HAP-1 (cell line): ENCODE data around the gene CUX1.

Experiments used
- DNase-seq, 2 experiments: peaks; one replicate each; pipeline ENCODE4 v3.0.0-alpha.2; 2016 to 2020; ENCODE audit warnings: low spot score in 2 of 2
- H3K27me3 ChIP-seq: fragments of 250-450 bp; sonication (Bioruptor Pico); 2 replicates; pipeline ENCODE4 v1.5.1; 2020; ENCODE audit warnings: low read depth, mild to moderate bottlenecking, moderate library complexity
- H3K36me3 ChIP-seq: fragments of 250-450 bp; sonication (Bioruptor Pico); replicated peaks from 2 replicates; pipeline ENCODE4 v1.5.1; 2020; ENCODE audit warnings: mild to moderate bottlenecking
- H3K4me1 ChIP-seq: fragments of 250-450 bp; sonication (Bioruptor Pico); 2 replicates; pipeline ENCODE4 v1.5.1; 2020; ENCODE audit warnings: mild to moderate bottlenecking
- H3K4me3 ChIP-seq: fragments of 250-450 bp; sonication (Bioruptor Pico); 2 replicates; pipeline ENCODE4 v1.5.1; 2020; ENCODE audit warnings: mild to moderate bottlenecking, moderate library complexity
- H3K9me3 ChIP-seq: fragments of 250-450 bp; sonication (Bioruptor Pico); 2 replicates; pipeline ENCODE4 v1.5.1; 2020; ENCODE audit warnings: mild to moderate bottlenecking, moderate library complexity
- in situ Hi-C: fragments of 300-500 bp; cut with MboI; formaldehyde crosslinking; loops from 3 replicates; pipeline ENCODE4 v1.14.3; 2020; ENCODE audit warnings: low sequenced_read_pairs, inconsistent platforms, mixed read lengths

The CUX1 gene

GRCh38 chr7:102101926-102102325 is 284.5 kb downstream of the CUX1 start:
- in situ Hi-C loops, result no loop called here
- no peaks in the 10 kb centered on the region for H3K9me3 ChIP-seq
- H3K4me1 ChIP-seq, result peaks cover 13% of the 10 kb centered on the region
- H3K36me3 ChIP-seq, result peaks cover 16% of the 10 kb centered on the region
- DNase-seq, result no peak
- no peak overlapping the region for H3K4me3 ChIP-seq
- no peaks in the 10 kb centered on the region for H3K27me3 ChIP-seq

DNA sequence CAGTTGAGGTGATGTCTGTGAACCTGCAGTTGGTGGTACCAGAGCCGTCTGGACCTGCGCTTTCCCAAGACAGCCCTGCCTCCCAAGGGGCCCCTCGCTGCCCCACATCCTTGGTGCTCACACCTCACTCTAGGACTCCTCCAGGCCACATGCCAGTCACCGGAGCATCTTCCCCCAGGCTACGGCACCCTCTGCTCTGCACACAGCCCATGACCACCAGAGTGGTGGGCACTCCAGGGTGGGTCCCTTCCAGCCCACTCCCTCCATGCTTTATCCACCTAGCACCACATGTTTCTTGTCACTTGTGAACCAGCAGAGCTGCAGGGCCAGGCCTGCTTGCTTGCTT is 285.6 kb downstream of the CUX1 start:
- Histone ChIP-seq H3K9me3 (no peaks in the 10 kb centered on the region), H3K4me1 (peaks cover 3% of the 10 kb centered on the region), H3K27me3 (no peaks in the 10 kb centered on the region), H3K36me3 (peaks cover 16% of the 10 kb centered on the region), H3K4me3 (no peak overlapping the region)
- no peak for DNase-seq
- in situ Hi-C loops, result no loop called here

DNA sequence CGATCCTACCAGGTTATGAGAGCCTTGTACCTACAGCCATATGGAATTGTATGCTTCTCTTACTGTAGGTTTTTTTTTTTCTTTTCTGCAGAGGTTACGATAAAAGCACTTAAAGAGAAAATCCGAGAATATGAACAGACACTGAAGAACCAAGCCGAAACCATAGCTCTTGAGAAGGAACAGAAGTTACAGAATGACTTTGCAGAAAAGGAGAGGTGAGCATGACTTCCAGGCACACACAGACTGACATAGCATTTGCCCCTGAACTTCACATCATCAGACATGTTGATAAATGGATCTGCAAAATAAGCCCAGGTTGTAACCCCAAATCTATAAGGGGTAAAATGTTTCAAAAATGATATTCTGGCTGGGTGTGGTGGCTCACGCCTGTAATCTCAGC is 286.8 kb downstream of the CUX1 start:
- H3K27me3 ChIP-seq, result no peaks in the 10 kb centered on the region
- in situ Hi-C loops, result no loop called here
- DNase-seq, result no peak
- no peaks in the 10 kb centered on the region for H3K9me3 ChIP-seq
- peaks cover 12% of the 10 kb centered on the region for H3K36me3 ChIP-seq
- no peaks in the 10 kb centered on the region for H3K4me1 ChIP-seq
- H3K4me3 ChIP-seq, result no peak overlapping the region

GRCh38 chr7:102106625-102107024 is 289.2 kb downstream of the CUX1 start:
- no peak overlapping the region for H3K4me3 ChIP-seq
- no peak for DNase-seq
- no peaks in the 10 kb centered on the region for H3K27me3 ChIP-seq
- H3K4me1 ChIP-seq, result peaks cover 9% of the 10 kb centered on the region
- H3K9me3 ChIP-seq, result no peaks in the 10 kb centered on the region
- H3K36me3 ChIP-seq, result peaks cover 12% of the 10 kb centered on the region
- in situ Hi-C loops, result no loop called here

- Histone ChIP-seq H3K36me3 (peaks cover 14% of the 10 kb centered on the region), H3K27me3 (no peaks in the 10 kb centered on the region), H3K9me3 (no peaks in the 10 kb centered on the region), H3K4me3 (no peak overlapping the region), H3K4me1 (peaks cover 9% of the 10 kb centered on the region)
- DNase-seq, result no peak
- in situ Hi-C loops, result no loop called here
These were observed 290.2 kb downstream of the CUX1 start for GRCh38 chr7:102107474-102108104.

- Histone ChIP-seq H3K27me3 (no peaks in the 10 kb centered on the region), H3K36me3 (peaks cover 21% of the 10 kb centered on the region), H3K4me3 (no peak overlapping the region), H3K9me3 (no peaks in the 10 kb centered on the region), H3K4me1 (peaks cover 9% of the 10 kb centered on the region)
- in situ Hi-C loops, result no loop called here
- peak in 1 of 2 experiments; percentile 46 for DNase-seq
These were observed 293.9 kb downstream of the CUX1 start for GRCh38 chr7:102111061-102112041.

DNA sequence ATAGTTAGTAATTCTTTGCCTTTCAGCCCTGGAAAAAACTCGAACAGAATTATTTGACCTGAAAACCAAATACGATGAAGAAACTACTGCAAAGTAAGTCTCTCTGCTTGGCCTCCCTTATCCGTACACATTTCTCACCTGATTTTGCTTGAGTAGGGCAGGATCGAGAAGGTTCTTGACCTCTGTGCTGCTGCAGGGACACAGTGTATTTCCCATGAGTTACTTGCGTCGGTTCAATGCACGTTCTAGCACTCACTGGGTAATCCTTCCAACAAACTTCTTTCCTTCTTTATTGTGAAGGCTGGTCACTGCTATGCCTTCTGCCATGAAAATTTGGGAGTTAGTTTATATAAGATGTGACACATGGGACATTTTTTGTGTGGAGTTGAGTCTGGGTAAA is 297.8 kb downstream of the CUX1 start:
- no peak for DNase-seq
- in situ Hi-C loops, result no loop called here
- peaks cover 9% of the 10 kb centered on the region for H3K4me1 ChIP-seq
- no peaks in the 10 kb centered on the region for H3K27me3 ChIP-seq
- H3K9me3 ChIP-seq, result no peaks in the 10 kb centered on the region
- no peak overlapping the region for H3K4me3 ChIP-seq
- peaks cover 27% of the 10 kb centered on the region for H3K36me3 ChIP-seq

DNA sequence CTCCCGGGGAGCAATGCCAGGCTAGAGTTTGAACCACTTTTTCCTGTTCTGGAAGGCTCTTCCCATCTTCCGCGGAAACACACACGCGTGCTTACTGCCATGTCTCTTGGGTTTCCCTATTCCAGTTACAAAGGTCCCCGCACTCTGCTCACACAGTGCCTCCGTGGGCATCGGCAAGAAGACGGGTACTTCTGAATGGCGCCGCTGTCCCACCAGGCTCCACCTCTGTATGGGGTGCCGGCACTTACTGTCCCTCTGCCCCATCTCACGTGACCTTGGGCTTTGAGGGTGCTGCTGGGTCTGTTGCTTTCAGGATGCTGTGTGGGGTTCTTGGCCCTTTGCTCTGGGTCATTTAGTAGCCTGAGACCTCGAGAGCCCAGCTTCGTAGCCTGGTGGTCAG is 298.5 kb downstream of the CUX1 start:
- Histone ChIP-seq H3K27me3 (no peaks in the 10 kb centered on the region), H3K36me3 (peaks cover 27% of the 10 kb centered on the region)

GRCh38 chr7:102117743-102118142 is 300.3 kb downstream of the CUX1 start:
- H3K27me3 ChIP-seq, result no peaks in the 10 kb centered on the region
- peaks cover 14% of the 10 kb centered on the region for H3K4me1 ChIP-seq
- peaks cover 24% of the 10 kb centered on the region for H3K36me3 ChIP-seq
- no peak for DNase-seq
- no peaks in the 10 kb centered on the region for H3K9me3 ChIP-seq
- no peak overlapping the region for H3K4me3 ChIP-seq
- in situ Hi-C loops, result no loop called here

More for the DNA sequence above, 298.5 kb downstream of the CUX1 start:
- Histone ChIP-seq H3K4me1 (peaks cover 5% of the 10 kb centered on the region), H3K9me3 (no peaks in the 10 kb centered on the region), H3K4me3 (no peak overlapping the region)
- no peak for DNase-seq
- in situ Hi-C loops, result no loop called here

DNA sequence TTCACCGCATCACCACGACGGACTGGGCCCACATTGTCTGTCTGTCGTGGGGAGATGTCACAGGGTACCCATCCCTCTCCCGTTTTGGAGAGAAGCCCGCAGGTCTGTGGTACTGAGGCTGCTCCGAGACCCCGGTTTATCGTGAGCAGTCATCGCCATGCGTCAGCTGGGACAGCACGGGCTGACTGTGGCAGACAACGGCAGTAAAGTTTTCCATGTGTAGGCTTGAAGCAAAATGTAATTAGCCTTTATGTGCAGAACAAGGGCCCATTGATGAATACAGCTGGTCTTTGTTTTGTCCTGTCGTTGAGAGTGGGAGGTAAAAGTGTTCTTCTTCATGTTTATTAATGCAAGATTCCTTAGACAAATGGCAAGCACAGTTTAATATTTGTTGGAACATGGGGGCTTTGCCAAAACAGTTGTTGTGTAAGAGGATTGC is 301.8 kb downstream of the CUX1 start:
- H3K36me3 ChIP-seq, result peaks cover 20% of the 10 kb centered on the region
- no peak for DNase-seq
- no peaks in the 10 kb centered on the region for H3K27me3 ChIP-seq
- H3K4me3 ChIP-seq, result no peak overlapping the region
- H3K9me3 ChIP-seq, result no peaks in the 10 kb centered on the region
- in situ Hi-C loops, result no loop called here
- H3K4me1 ChIP-seq, result peaks cover 14% of the 10 kb centered on the region

DNA sequence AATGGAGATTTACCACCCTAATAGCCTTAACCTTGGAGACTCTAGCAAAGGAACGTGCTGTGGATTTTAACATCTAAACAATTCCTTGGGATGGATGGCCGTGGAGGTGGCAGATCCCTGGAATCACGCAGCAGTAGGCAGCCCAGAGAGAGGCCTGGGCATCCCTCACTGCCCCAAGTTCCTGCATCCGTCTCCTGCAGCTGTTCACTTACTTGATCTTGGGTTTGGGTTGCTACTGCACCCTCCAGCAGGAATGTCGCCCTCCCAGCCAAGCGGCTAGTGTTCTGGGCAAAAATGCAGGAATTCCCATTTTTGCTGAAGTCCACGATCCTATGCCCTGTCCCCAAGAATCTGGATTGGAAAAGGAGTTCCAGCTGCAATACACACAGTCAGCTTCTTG is 302.5 kb downstream of the CUX1 start:
- no peaks in the 10 kb centered on the region for H3K27me3 ChIP-seq
- H3K36me3 ChIP-seq, result peaks cover 20% of the 10 kb centered on the region
- no peak for DNase-seq
- no peaks in the 10 kb centered on the region for H3K9me3 ChIP-seq
- in situ Hi-C loops, result no loop called here
- no peak overlapping the region for H3K4me3 ChIP-seq
- peaks cover 14% of the 10 kb centered on the region for H3K4me1 ChIP-seq

DNA sequence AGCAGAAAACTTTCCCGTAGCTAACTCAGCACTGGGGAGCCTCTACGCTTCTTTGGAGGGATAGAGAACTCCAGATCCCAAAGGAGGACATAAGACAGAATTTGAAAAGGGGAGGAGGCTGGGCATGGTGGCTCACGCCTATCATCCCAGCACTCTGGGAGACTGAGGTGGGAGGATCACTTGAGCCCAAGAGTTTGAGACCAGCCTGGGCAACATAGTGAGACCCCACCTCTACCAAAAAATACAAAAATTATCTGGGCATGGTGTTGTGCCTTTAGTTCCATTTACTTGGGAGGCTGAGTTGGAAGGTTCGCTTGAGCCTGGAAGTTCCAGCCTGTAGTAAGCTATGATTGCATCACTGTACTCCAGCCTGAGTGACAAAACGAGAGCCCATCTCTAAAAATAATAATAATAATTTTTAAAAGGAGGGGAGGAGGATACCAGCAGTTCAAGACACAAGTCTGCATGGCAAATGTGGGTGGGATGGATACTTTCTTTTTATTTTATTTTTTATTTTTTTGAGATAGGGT is 303.3 kb downstream of the CUX1 start:
- Histone ChIP-seq H3K36me3 (peaks cover 12% of the 10 kb centered on the region), H3K4me3 (no peak overlapping the region), H3K27me3 (no peaks in the 10 kb centered on the region), H3K4me1 (peaks cover 14% of the 10 kb centered on the region), H3K9me3 (no peaks in the 10 kb centered on the region)
- DNase-seq, result no peak
- in situ Hi-C loops, result no loop called here

DNA sequence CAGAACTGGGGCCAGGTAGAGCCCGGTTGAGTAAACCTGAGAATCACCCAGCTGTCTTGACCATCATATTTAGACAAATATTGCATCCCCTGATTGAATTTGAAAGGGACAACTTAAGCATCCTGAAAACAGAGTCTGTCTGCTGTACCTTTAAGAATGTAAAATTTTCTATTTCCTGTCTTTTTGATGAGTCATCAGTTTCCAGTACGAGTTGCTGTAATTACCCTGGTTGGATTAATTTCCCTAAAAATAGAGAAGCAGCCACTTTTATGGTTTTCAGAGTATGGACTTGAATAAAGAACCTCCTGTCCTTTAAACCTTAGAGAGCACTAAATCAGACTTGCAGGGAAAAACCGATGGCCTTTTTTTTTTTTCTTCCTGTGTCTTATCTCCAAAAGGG is 304.6 kb downstream of the CUX1 start:
- Histone ChIP-seq H3K36me3 (no peaks in the 10 kb centered on the region), H3K9me3 (no peaks in the 10 kb centered on the region), H3K4me3 (no peak overlapping the region), H3K4me1 (peaks cover 14% of the 10 kb centered on the region), H3K27me3 (no peaks in the 10 kb centered on the region)
- peak in 1 of 2 experiments; percentile 75 for DNase-seq
- in situ Hi-C loops, result no loop called here

DNA sequence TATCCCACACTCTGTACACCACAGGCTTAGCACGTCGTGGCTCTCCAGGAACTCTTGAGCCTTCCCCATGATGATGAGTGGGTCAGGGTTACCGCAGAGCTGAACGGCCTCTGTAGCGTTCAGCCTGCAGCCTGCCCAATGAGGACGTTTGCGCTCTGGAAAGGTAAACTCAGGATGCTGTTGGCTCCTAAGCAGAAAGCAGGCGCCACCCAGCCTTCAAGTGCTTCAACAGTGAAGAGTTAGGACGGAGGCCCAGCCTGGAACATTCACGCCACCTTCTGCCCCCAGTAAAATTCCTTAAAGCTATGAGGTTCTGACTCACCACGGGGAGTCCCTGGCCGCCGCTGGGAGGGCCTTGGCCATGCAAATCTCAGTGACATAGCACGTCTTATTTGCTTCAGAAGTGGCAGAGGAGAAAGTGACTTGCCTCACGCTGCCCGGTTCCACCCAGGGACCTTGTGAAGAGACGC is 307.7 kb downstream of the CUX1 start:
- H3K4me3 ChIP-seq, result no peak overlapping the region
- peaks cover 14% of the 10 kb centered on the region for H3K4me1 ChIP-seq
- in situ Hi-C loops, result no loop called here
- no peaks in the 10 kb centered on the region for H3K36me3 ChIP-seq
- H3K9me3 ChIP-seq, result no peaks in the 10 kb centered on the region
- DNase-seq, result no peak
- no peaks in the 10 kb centered on the region for H3K27me3 ChIP-seq
